OCI-LY3 (cell line): ENCODE measurements around the gene ALOX5.

Source experiments
- H2AFZ ChIP-seq: fragments of 200-600, 300-600 bp; shearing (Covaris generic); 2 replicates; pipeline ENCODE4 v1.6.0; 2014; ENCODE audit warnings: antibody characterized with exemption, low read depth, low read length
- H3K27ac ChIP-seq: fragments of 200-600, 300-600 bp; sonication (generic); 2 replicates; pipeline ENCODE4 v1.5.1; 2014; ENCODE audit warnings: mild to moderate bottlenecking, low read length, moderate library complexity, mixed read lengths
- H3K27me3 ChIP-seq: fragments of 200-600, 300-600 bp; sonication (generic); 2 replicates; pipeline ENCODE4 v1.6.1; 2014; ENCODE audit warnings: low read depth, low read length, mixed read lengths
- H3K36me3 ChIP-seq: fragments of 200-600, 300-600 bp; sonication (generic); replicated peaks from 2 replicates; pipeline ENCODE3; 2014; ENCODE audit warnings: low read depth, low read length, mixed read lengths
- H3K4me1 ChIP-seq: fragments of 300-600, 200-600 bp; sonication (generic); 2 replicates; pipeline ENCODE4 v1.6.1; 2014; ENCODE audit warnings: low read length, mixed read lengths
- H3K4me2 ChIP-seq: fragments of 200-600, 300-600 bp; sonication (generic); 2 replicates; pipeline ENCODE4 v1.6.1; 2014; ENCODE audit warnings: low read length, mixed read lengths
- H3K4me3 ChIP-seq: fragments of 300-600, 200-600 bp; sonication (generic); 2 replicates; pipeline ENCODE4 v1.5.1; 2014; ENCODE audit warnings: antibody characterized with exemption, mild to moderate bottlenecking, low read length, moderate library complexity
- H3K79me2 ChIP-seq: fragments of 300-600, 200-600 bp; shearing (Covaris generic); 2 replicates; pipeline ENCODE4 v1.6.1; 2014; ENCODE audit warnings: mild to moderate bottlenecking, low read length, mixed read lengths
- H3K9ac ChIP-seq: fragments of 300-600, 200-600 bp; shearing (Covaris generic); 2 replicates; pipeline ENCODE4 v1.6.0; 2014; ENCODE audit warnings: mild to moderate bottlenecking, low read length, moderate library complexity
- H3K9me3 ChIP-seq: fragments of 200-600, 300-600 bp; shearing (Covaris generic); 2 replicates; pipeline ENCODE4 v1.6.1; 2014; ENCODE audit warnings: low read length, mixed read lengths; ENCODE audit not compliant: insufficient read depth
- H4K20me1 ChIP-seq: fragments of 200-600, 300-600 bp; sonication (generic); 2 replicates; pipeline ENCODE4 v1.6.1; 2016; ENCODE audit warnings: low read length, mixed read lengths; ENCODE audit not compliant: insufficient read depth
- CTCF ChIP-seq: fragments of 200-600, 300-600 bp; sonication (generic); IDR thresholded peaks from 2 replicates; pipeline ENCODE4 v1.5.1; 2014; ENCODE audit warnings: antibody characterized with exemption, low read length, low read depth
- EZH2phosphoT487 ChIP-seq: fragments of 200-600 bp; shearing (Covaris generic); IDR thresholded peaks from 2 replicates; pipeline ENCODE4 v1.6.1; 2018; ENCODE audit warnings: antibody characterized with exemption, mixed run types, low read depth

Gene ALOX5

GRCh38 chr10:45419676-45420025 lies 45.6 kb downstream of the ALOX5 start:
- Histone ChIP-seq H3K4me2 (peak overlapping the region; percentile 68), H3K27ac (no peak overlapping the region), H3K9me3 (no peaks in the 10 kb centered on the region), H3K9ac (peak overlapping the region; percentile 69), H3K36me3 (no peaks in the 10 kb centered on the region), H2AFZ (peak overlapping the region; percentile 94; the same call in 1 of the 2 replicates), H3K4me3 (peak overlapping the region; percentile 82), H3K27me3 (no peaks in the 10 kb centered on the region), H3K4me1 (peaks cover 17% of the 10 kb centered on the region), H4K20me1 (no peaks in the 10 kb centered on the region), H3K79me2 (no peaks in the 10 kb centered on the region)
- no peak for TF ChIP-seq EZH2phosphoT487

- Histone ChIP-seq H3K27ac (0 out of 2 replicates have a peak overlapping the region, but pooled peaks have one; percentile 14), H3K4me2 (peak overlapping the region; percentile 68), H3K4me1 (peaks cover 17% of the 10 kb centered on the region), H3K4me3 (peak overlapping the region; percentile 82), H3K9ac (peak overlapping the region; percentile 69; the same call in 1 of the 2 replicates), H3K9me3 (no peaks in the 10 kb centered on the region), H3K27me3 (no peaks in the 10 kb centered on the region), H3K36me3 (no peaks in the 10 kb centered on the region), H2AFZ (no peak overlapping the region), H3K79me2 (no peaks in the 10 kb centered on the region), H4K20me1 (no peaks in the 10 kb centered on the region)
- TF ChIP-seq CTCF (no peak), EZH2phosphoT487 (no peak)
These were observed 46.6 kb downstream of the ALOX5 start for GRCh38 chr10:45420453-45421192.

GRCh38 chr10:45421221-45422097 lies 47.4 kb downstream of the ALOX5 start:
- Histone ChIP-seq H3K79me2 (no peaks in the 10 kb centered on the region), H4K20me1 (no peaks in the 10 kb centered on the region), H3K9me3 (no peaks in the 10 kb centered on the region), H3K4me3 (no peak overlapping the region), H3K27ac (no peak overlapping the region), H3K4me2 (no peak overlapping the region), H3K9ac (no peak overlapping the region), H2AFZ (no peak overlapping the region), H3K27me3 (no peaks in the 10 kb centered on the region), H3K36me3 (no peaks in the 10 kb centered on the region), H3K4me1 (peaks cover 17% of the 10 kb centered on the region)
- TF ChIP-seq CTCF: no peak
- no peak for TF ChIP-seq EZH2phosphoT487

- no peak for TF ChIP-seq EZH2phosphoT487
- TF ChIP-seq CTCF: no peak
- Histone ChIP-seq H3K4me2 (no peak overlapping the region), H3K4me1 (peaks cover 17% of the 10 kb centered on the region), H3K79me2 (no peaks in the 10 kb centered on the region), H3K36me3 (no peaks in the 10 kb centered on the region), H3K27me3 (no peaks in the 10 kb centered on the region), H4K20me1 (no peaks in the 10 kb centered on the region), H2AFZ (no peak overlapping the region), H3K9ac (no peak overlapping the region), H3K4me3 (no peak overlapping the region), H3K9me3 (no peaks in the 10 kb centered on the region), H3K27ac (no peak overlapping the region)
These were observed 48.3 kb downstream of the ALOX5 start for GRCh38 chr10:45422207-45422865.
